Measurements from ENCODE around the gene THAP7.

GRCh38 chr22:20992456-20993303 is 9.2 kb downstream of the THAP7 start:
- TF ChIP-seq CTCF (IDR thresholded peaks at IDR 0.05): no peak
- TF ChIP-seq POLR2A (IDR thresholded peaks at IDR 0.05): no peak
- TF ChIP-seq EP300 (IDR thresholded peaks at IDR 0.05): no peak
- no peak for TF ChIP-seq POLR2AphosphoS5 (IDR thresholded peaks at IDR 0.05)
